GM23338 (cell line): ENCODE measurements around the gene BMX.

Source experiments
- CTCF ChIP-seq, 2 experiments: fragments of 200-600 bp in 1 of 2; sonication (generic) in 1 of 2; conservative IDR thresholded peaks; 2 replicates each; pipeline versions ENCODE4 v1.5.1 to v1.6.1; 2016 to 2017; ENCODE audit warnings: antibody characterized with exemption in 2 of 2, low read depth in 2 of 2, mild to moderate bottlenecking in 2 of 2, moderate library complexity in 1 of 2
- EZH2phosphoT487 ChIP-seq: fragments of 200-600 bp; sonication (generic); IDR thresholded peaks from one replicate; pipeline ENCODE4 v1.8.1; 2018; ENCODE audit warnings: antibody characterized with exemption; ENCODE audit not compliant: unreplicated experiment
- JUNB ChIP-seq: IDR thresholded peaks from one replicate; pipeline ENCODE4 v1.6.1; 2016; ENCODE audit warnings: antibody characterized with exemption; ENCODE audit not compliant: unreplicated experiment
- POLR2AphosphoS5 ChIP-seq: IDR thresholded peaks from 2 replicates; pipeline ENCODE4 v1.6.1; 2016; ENCODE audit warnings: antibody characterized with exemption, low read depth

GRCh38 chrX:15475486-15475885, 25.1 kb upstream of the BMX start:
- TF ChIP-seq EZH2phosphoT487 (no peak), CTCF (conservative IDR thresholded peaks at IDR 0.05; ENCODE audit: low read depth in 2 of 2) (no peak), JUNB (no peak), POLR2AphosphoS5 (no peak)
